ENCODE data around the gene DUSP16. TPM values are rescaled to one million over a fixed set of nuclear protein-coding genes. Genes with fewer than 3 reads are reported as not detected.

The DUSP16 gene
- total and polyA plus RNA-seq, 2 experiments from 2014 or later, result 11.7 to 59.4 TPM

DNA sequence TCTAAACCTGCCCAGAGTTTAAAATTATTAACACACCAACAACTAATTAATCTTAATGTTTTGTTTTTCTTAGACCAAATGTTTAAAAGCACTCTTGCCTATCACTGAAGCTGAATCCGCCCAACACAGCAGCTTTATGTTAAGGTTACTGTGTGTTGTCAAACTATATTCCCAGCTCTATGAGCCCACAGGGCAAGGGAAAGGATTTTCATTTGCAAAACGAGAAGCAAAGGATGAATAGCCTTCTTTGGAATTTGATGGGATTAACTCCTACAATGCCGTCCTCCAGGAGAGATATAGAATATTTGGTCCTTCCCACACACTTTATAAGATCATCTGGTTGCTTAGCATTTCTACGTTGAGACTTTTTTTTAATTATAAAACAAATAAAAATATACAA lies 43.7 kb downstream of the DUSP16 start (continued):
- TF ChIP-seq, protein P1, sequence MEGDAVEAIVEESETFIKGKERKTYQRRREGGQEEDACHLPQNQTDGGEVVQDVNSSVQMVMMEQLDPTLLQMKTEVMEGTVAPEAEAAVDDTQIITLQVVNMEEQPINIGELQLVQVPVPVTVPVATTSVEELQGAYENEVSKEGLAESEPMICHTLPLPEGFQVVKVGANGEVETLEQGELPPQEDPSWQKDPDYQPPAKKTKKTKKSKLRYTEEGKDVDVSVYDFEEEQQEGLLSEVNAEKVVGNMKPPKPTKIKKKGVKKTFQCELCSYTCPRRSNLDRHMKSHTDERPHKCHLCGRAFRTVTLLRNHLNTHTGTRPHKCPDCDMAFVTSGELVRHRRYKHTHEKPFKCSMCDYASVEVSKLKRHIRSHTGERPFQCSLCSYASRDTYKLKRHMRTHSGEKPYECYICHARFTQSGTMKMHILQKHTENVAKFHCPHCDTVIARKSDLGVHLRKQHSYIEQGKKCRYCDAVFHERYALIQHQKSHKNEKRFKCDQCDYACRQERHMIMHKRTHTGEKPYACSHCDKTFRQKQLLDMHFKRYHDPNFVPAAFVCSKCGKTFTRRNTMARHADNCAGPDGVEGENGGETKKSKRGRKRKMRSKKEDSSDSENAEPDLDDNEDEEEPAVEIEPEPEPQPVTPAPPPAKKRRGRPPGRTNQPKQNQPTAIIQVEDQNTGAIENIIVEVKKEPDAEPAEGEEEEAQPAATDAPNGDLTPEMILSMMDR (conservative IDR thresholded peaks at IDR 0.05; ENCODE audit: low read depth in 2 of 2), result no peak
- TF ChIP-seq POLR2AphosphoS5 (IDR thresholded peaks at IDR 0.05; ENCODE audit: low read depth), result no peak
- TF ChIP-seq, protein P2, sequence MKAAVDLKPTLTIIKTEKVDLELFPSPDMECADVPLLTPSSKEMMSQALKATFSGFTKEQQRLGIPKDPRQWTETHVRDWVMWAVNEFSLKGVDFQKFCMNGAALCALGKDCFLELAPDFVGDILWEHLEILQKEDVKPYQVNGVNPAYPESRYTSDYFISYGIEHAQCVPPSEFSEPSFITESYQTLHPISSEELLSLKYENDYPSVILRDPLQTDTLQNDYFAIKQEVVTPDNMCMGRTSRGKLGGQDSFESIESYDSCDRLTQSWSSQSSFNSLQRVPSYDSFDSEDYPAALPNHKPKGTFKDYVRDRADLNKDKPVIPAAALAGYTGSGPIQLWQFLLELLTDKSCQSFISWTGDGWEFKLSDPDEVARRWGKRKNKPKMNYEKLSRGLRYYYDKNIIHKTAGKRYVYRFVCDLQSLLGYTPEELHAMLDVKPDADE (IDR thresholded peaks at IDR 0.05), result no peak

DNA sequence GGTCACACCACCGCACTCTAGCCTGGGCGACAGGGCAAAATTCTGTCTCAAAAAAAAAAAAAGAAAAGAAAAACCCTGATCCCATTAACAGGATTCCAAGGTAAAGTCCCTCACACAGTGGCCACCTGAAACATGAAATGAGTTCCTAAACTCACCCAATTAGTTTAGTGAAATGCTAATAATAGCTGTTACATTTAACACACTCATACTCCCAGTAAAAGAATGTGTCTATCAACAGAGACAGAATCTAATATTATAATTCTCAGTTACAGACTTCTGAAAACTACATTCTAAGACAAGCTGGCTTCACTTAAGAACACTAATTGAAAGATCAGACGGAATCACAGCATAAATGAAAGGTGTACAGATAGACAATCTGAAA lies 44.2 kb downstream of the DUSP16 start:
- Histone ChIP-seq H3K36me3 (ENCODE audit: insufficient read depth) (0 out of 2 replicates have a peak, but pooled peaks cover 3% of the 10 kb centered on the region), H3K27me3 (ENCODE audit: insufficient read depth) (no peaks in the 10 kb centered on the region), H4K20me1 (replicated peaks; ENCODE audit: insufficient read depth) (0 out of 2 replicates have a peak, but pooled peaks cover 4% of the 10 kb centered on the region), H3K4me3 (no peak overlapping the region), H3K79me2 (replicated peaks; ENCODE audit: insufficient read depth) (peaks cover 83% of the 10 kb centered on the region), H2AFZ (no peak overlapping the region), H3K27ac (ENCODE audit: low read depth) (no peak overlapping the region), H3F3A (replicated peaks; ENCODE audit: low read depth) (no peaks in the 10 kb centered on the region), H3K4me1 (ENCODE audit: insufficient read depth) (peaks cover 42% of the 10 kb centered on the region), H3K9me2 (ENCODE audit: insufficient read depth) (no peaks in the 10 kb centered on the region), H3K4me2 (peak overlapping the region; percentile 31; the same call in 1 of the 2 replicates)
- Mint-ChIP-seq H3K4me3 (no peak overlapping the region), H3K9me3 (no peaks in the 10 kb centered on the region), H3K4me1 (peaks cover 45% of the 10 kb centered on the region), H3K27ac (peak overlapping the region; percentile 57; the same call in 1 of the 2 replicates), H3K36me3 (ENCODE audit: low read depth) (peaks cover 48% of the 10 kb centered on the region), H3K27me3 (ENCODE audit: insufficient read depth, low read depth, poor library complexity) (peaks cover 4% of the 10 kb centered on the region)
- ATAC-seq (no peak), DNase-seq (ENCODE audit: low spot score) (no peak)
- TF ChIP-seq, protein P2 (IDR thresholded peaks at IDR 0.05), result no peak
- TF ChIP-seq, protein P1 (conservative IDR thresholded peaks at IDR 0.05; ENCODE audit: low read depth in 2 of 2), result no peak
- TF ChIP-seq POLR2AphosphoS5 (IDR thresholded peaks at IDR 0.05; ENCODE audit: low read depth), result no peak
- TF ChIP-seq NANOG (IDR thresholded peaks at IDR 0.05; ENCODE audit: borderline replicate concordance), result no peak
- TF ChIP-seq JUNB (IDR thresholded peaks at IDR 0.05; ENCODE audit: unreplicated experiment), result no peak
- no peak for TF ChIP-seq ZNF331 (CRISPR knock-in tag; IDR thresholded peaks at IDR 0.05; ENCODE audit: low read depth)
- TF ChIP-seq CREB1 (CRISPR knock-in tag; IDR thresholded peaks at IDR 0.05; ENCODE audit: low read depth), result no peak
- TF ChIP-seq EZH2phosphoT487 (IDR thresholded peaks at IDR 0.05; ENCODE audit: unreplicated experiment), result no peak
- no peak for TF ChIP-seq STAT1 (IDR thresholded peaks at IDR 0.05; ENCODE audit: unreplicated experiment)
- TF ChIP-seq, protein P3, sequence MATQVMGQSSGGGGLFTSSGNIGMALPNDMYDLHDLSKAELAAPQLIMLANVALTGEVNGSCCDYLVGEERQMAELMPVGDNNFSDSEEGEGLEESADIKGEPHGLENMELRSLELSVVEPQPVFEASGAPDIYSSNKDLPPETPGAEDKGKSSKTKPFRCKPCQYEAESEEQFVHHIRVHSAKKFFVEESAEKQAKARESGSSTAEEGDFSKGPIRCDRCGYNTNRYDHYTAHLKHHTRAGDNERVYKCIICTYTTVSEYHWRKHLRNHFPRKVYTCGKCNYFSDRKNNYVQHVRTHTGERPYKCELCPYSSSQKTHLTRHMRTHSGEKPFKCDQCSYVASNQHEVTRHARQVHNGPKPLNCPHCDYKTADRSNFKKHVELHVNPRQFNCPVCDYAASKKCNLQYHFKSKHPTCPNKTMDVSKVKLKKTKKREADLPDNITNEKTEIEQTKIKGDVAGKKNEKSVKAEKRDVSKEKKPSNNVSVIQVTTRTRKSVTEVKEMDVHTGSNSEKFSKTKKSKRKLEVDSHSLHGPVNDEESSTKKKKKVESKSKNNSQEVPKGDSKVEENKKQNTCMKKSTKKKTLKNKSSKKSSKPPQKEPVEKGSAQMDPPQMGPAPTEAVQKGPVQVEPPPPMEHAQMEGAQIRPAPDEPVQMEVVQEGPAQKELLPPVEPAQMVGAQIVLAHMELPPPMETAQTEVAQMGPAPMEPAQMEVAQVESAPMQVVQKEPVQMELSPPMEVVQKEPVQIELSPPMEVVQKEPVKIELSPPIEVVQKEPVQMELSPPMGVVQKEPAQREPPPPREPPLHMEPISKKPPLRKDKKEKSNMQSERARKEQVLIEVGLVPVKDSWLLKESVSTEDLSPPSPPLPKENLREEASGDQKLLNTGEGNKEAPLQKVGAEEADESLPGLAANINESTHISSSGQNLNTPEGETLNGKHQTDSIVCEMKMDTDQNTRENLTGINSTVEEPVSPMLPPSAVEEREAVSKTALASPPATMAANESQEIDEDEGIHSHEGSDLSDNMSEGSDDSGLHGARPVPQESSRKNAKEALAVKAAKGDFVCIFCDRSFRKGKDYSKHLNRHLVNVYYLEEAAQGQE (IDR thresholded peaks at IDR 0.05; ENCODE audit: unreplicated experiment), result no peak
- TF ChIP-seq EZH2 (IDR thresholded peaks at IDR 0.05; ENCODE audit: low read depth, unreplicated experiment), result no peak
- TF ChIP-seq ZNF114 (CRISPR knock-in tag; IDR thresholded peaks at IDR 0.05), result no peak

Data from GM23338 (cell line).